ENCODE results near the gene NKAIN2.

DNA sequence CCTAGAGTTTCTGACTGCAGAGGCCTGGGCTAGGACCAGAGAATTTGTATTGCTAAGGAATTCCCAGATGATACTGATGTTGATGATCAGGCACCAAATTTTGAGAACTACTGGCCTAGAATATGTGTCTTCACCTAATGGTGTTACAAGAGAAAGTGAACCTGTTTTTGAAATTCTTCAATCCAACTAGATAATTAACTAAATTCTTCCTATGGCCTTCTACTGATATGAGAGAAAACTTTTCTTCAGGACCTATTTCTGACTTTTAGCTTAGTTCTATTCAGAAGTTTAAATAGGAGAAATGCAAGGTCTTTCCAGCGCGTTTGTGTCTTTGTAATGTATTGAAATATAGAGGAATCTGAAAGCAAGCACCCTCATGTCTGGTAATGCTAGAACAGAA, 7.3 kb downstream of the NKAIN2 start:
- TF ChIP-seq, protein P1, sequence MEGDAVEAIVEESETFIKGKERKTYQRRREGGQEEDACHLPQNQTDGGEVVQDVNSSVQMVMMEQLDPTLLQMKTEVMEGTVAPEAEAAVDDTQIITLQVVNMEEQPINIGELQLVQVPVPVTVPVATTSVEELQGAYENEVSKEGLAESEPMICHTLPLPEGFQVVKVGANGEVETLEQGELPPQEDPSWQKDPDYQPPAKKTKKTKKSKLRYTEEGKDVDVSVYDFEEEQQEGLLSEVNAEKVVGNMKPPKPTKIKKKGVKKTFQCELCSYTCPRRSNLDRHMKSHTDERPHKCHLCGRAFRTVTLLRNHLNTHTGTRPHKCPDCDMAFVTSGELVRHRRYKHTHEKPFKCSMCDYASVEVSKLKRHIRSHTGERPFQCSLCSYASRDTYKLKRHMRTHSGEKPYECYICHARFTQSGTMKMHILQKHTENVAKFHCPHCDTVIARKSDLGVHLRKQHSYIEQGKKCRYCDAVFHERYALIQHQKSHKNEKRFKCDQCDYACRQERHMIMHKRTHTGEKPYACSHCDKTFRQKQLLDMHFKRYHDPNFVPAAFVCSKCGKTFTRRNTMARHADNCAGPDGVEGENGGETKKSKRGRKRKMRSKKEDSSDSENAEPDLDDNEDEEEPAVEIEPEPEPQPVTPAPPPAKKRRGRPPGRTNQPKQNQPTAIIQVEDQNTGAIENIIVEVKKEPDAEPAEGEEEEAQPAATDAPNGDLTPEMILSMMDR (tag by site-specific recombination; IDR thresholded peaks at IDR 0.05): no peak
- TF ChIP-seq BCL11A (tag by site-specific recombination; IDR thresholded peaks at IDR 0.05; ENCODE audit: low read depth) (no peak), ZNF549 (tag by site-specific recombination; IDR thresholded peaks at IDR 0.05) (no peak), YY1 (tag by site-specific recombination; IDR thresholded peaks at IDR 0.05) (no peak)
